Esophagus squamous epithelium (tissue), 5 donors: ENCODE data around the gene ANKRD44. TPM values are rescaled to one million over a fixed set of nuclear protein-coding genes. Genes with fewer than 3 reads are reported as not detected.
A peak's percentile ranks its signal among the peaks of the same experiment; 100 is the strongest.

Experiments
- DNase-seq: peaks from one replicate; lab custom pipeline; 2025; lab: John Stamatoyannopoulos, UW
- H3K27ac ChIP-seq, 4 donors: fragments of 200-600 bp; sonication (generic); one replicate each; pipeline ENCODE4 v1.5.1; 2016 to 2019; ENCODE audit warnings: mild to moderate bottlenecking in 1 of 4
- H3K27me3 ChIP-seq, 4 donors: fragments of 200-600 bp; sonication (generic); 1 replicate in 3 of 4; 2 replicates in 1 of 4; pipeline versions ENCODE4 v1.5.1 to v1.6.0; 2017 to 2021; ENCODE audit warnings: antibody characterized with exemption in 1 of 4
- H3K36me3 ChIP-seq, 3 donors: fragments of 200-600 bp; sonication (generic); one replicate each; pipeline ENCODE4 v1.5.1; 2016 to 2019
- H3K4me1 ChIP-seq, 3 donors: fragments of 200-600 bp; sonication (generic); one replicate each; pipeline ENCODE4 v1.5.1; 2017 to 2019
- H3K4me3 ChIP-seq, 4 donors: fragments of 200-600 bp; sonication (generic); 1 replicate in 3 of 4; 2 replicates in 1 of 4; pipeline ENCODE4 v1.5.1; 2016 to 2019; ENCODE audit warnings: mild to moderate bottlenecking in 2 of 4, moderate library complexity in 1 of 4
- H3K9me3 ChIP-seq, 3 donors: fragments of 200-600 bp; sonication (generic); one replicate each; pipeline ENCODE4 v1.5.1; 2016 to 2019
- POLR2A ChIP-seq, 4 donors: fragments of 450-650 bp; IDR thresholded peaks; one replicate each; pipeline ENCODE4 v1.6.1; 2017; ENCODE audit warnings: antibody characterized with exemption in 4 of 4, mild to moderate bottlenecking in 4 of 4, moderate library complexity in 3 of 4
- WGBS, 2 donors: methylation state at CpG; one replicate each; pipeline ENCODE4 v1.1.5; 2018; 5-methylcytosine and 5-hydroxymethylcytosine counted together
- intact Hi-C: fragments of 100-400 bp; cut with DNase I; formaldehyde crosslinking; loops from one replicate; pipeline ENCODE4 v1.15.0; 2022
- total RNA-seq, 4 donors: library from RNA; depleted of rRNA; stranded (reverse); fragments of >200 nt; gene quantifications; one replicate each; pipeline ENCODE4 v1.1.0, GENCODE V29; 2016
- TF ChIP-seq, protein P1 (sequence below), 6 experiments: fragments of 450-650 bp in 4 of 6; fragments of 200-600 bp in 2 of 6; sonication (generic) in 2 of 6; IDR thresholded peaks; one replicate each; pipeline ENCODE4 v1.5.1; 2016 to 2019; ENCODE audit warnings: antibody characterized with exemption in 6 of 6, mild to moderate bottlenecking in 4 of 6, moderate library complexity in 4 of 6
- donor health status: DM: yes; HTN: yes; CAD: no.

Gene ANKRD44
- total RNA-seq, 4 donors from 2014 or later = 4.5 to 54.0 (median 11.4) TPM

DNA sequence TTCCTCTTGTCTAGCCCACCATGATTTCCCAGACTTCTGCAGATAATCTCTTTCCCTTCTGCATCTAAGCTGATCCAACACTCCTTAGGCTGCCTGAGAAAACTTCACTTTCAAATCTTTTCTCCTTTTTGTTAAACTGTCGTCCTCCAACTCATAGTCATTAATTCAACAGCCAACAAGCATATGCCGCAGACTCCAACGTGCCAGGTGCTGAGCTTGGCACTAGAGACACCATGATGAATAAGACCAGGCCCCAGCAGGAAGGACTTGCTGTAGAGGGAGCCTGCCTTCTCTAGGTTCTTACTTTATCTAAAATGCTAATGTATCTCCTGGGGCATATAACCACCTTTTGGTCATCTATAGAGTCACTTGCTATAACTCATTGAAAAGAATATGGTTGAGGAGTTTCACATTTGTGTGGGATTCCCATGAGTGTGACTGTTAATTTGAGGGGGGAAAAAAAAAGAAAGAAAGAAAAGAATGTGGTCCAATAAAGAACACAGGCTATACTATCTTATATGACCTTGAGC lies 51.0 kb downstream of the ANKRD44 start:
- Histone ChIP-seq H3K27me3 (no peaks in the 10 kb centered on the region), H3K4me3 (no peak overlapping the region), H3K9me3 (no peaks in the 10 kb centered on the region), H3K4me1 (peaks cover 0 to 42% (median 0%) of the 10 kb centered on the region in 3 donors), H3K27ac (no peak overlapping the region), H3K36me3 (no peaks in the 10 kb centered on the region)
- TF ChIP-seq, protein P1, sequence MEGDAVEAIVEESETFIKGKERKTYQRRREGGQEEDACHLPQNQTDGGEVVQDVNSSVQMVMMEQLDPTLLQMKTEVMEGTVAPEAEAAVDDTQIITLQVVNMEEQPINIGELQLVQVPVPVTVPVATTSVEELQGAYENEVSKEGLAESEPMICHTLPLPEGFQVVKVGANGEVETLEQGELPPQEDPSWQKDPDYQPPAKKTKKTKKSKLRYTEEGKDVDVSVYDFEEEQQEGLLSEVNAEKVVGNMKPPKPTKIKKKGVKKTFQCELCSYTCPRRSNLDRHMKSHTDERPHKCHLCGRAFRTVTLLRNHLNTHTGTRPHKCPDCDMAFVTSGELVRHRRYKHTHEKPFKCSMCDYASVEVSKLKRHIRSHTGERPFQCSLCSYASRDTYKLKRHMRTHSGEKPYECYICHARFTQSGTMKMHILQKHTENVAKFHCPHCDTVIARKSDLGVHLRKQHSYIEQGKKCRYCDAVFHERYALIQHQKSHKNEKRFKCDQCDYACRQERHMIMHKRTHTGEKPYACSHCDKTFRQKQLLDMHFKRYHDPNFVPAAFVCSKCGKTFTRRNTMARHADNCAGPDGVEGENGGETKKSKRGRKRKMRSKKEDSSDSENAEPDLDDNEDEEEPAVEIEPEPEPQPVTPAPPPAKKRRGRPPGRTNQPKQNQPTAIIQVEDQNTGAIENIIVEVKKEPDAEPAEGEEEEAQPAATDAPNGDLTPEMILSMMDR (IDR thresholded peaks at IDR 0.05) = no peak
- TF ChIP-seq POLR2A (IDR thresholded peaks at IDR 0.05) = no peak
- WGBS, 2 donors = 73 to 77% methylated on average over 3 of the region's 3 CpGs
- DNase-seq = no peak
- intact Hi-C loops = no loop called here

DNA sequence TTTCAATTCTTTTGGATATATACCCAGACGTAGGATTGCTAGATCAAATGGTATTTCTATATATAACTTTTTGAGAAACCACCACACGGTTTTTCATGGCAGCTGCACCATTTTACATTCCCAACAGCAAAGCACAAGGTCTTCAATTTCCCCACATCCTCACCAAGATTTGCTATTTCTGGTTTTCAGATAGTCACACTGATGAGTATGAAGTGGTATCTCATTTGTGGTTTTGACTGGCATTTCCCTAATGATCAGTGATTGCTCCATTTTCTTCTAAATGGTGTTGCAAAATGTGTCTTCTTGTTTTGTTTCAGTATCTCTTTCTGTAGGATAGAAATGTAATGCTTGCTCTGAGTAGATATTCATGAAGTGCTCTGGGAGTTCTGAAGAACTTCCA lies 52.0 kb downstream of the ANKRD44 start:
- TF ChIP-seq POLR2A (IDR thresholded peaks at IDR 0.05) = no peak
- TF ChIP-seq, protein P1 (IDR thresholded peaks at IDR 0.05) = no peak
- peaks cover 0 to 39% (median 0%) of the 10 kb centered on the region in 3 donors for H3K4me1 ChIP-seq
- no peak overlapping the region for H3K27ac ChIP-seq
- no peak overlapping the region for H3K4me3 ChIP-seq
- no peaks in the 10 kb centered on the region for H3K9me3 ChIP-seq
- intact Hi-C loops = no loop called here
- no peak for DNase-seq
- 46 to 79% methylated on average over 2 of the region's 2 CpGs for WGBS, 2 donors
- H3K27me3 ChIP-seq = no peaks in the 10 kb centered on the region
- no peaks in the 10 kb centered on the region for H3K36me3 ChIP-seq

DNA sequence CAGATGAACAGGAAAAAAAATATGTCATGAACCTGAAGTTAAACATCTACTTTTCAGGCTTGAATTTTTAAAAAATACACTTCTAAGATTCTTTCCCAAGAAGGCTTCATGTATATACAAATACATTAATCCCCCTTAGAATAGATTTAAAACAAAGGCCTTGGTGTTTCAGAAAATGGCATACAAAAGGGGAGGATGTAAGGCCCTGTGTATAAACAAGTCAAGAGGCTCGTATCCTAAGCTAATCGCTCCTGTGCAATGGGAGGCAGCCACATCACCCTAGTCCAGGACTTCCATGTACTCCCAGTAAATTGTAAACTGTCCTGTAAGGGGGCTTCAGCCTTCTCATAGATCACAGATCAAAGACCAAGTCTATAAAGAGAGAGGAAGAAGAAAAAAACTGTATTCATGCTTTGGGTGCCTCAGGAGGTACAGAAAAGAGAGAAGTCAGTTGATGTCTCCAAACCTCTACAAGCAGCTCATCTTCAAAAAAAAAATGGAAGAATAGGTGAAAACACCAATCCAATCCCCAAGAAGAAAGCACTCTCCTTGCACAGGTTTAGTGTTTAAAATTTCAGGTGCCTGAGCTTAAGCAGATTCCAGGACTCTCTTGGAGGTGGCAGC lies 53.9 kb downstream of the ANKRD44 start:
- DNase-seq = no peak
- no peak for TF ChIP-seq POLR2A (IDR thresholded peaks at IDR 0.05)
- TF ChIP-seq, protein P1 (IDR thresholded peaks at IDR 0.05) = no peak
- Histone ChIP-seq H3K36me3 (no peaks in the 10 kb centered on the region), H3K4me1 (peaks cover 0 to 36% (median 0%) of the 10 kb centered on the region in 3 donors), H3K4me3 (no peak overlapping the region), H3K27me3 (no peaks in the 10 kb centered on the region), H3K27ac (peak overlapping the region in 1 of 4 donors; percentile 57), H3K9me3 (no peaks in the 10 kb centered on the region)
- WGBS, 2 donors = 71 to 81% methylated on average over 2 of the region's 2 CpGs
- intact Hi-C loops = no loop called here

DNA sequence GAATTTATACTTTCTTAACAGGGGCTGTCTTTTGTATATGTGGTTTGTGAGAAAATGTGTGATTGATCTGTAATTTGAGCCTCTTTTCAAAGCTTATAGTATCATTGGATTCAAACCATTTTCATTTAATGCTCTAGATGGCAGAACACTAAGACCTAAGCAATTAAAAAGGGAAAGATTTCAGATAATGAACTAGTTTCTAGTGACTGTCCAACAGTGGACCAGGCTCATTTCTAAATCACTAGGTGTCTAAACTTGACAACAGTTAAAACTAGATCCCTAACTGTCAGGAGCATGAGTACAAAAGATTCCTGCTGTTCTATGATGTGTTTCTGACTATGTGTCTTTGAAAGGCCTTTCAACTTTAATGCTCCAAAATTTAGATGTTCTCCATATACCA lies 54.6 kb downstream of the ANKRD44 start:
- DNase-seq = no peak
- Histone ChIP-seq H3K4me3 (peak overlapping the region in 1 of 4 donors; percentile 37), H3K9me3 (no peaks in the 10 kb centered on the region), H3K4me1 (peaks cover 0 to 41% (median 0%) of the 10 kb centered on the region in 3 donors), H3K36me3 (no peaks in the 10 kb centered on the region), H3K27me3 (no peaks in the 10 kb centered on the region), H3K27ac (peak overlapping the region in 3 of 4 donors; percentile 43 to 66 (median 57))
- TF ChIP-seq, protein P1 (IDR thresholded peaks at IDR 0.05) = no peak
- TF ChIP-seq POLR2A (IDR thresholded peaks at IDR 0.05) = no peak
- intact Hi-C loops = no loop called here

DNA sequence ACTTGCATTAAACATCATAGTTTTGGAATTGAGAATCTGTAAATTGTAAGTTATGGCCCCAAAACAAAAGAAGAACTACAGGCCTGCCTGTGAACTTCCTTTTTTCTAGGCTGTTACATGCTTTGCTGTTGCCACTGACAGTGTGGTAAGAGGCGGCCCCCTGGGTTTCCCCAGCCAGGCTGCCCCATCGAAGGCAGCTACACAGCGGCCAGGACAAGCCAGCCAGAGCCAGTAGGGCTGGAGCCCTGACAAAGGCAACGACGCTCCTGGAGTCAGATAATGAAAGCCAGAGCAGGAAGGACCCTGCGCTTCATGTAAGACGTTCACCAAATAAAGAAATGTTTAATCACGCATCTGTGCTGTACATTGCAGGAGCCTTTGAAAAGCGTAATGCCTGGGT lies 55.0 kb downstream of the ANKRD44 start:
- intact Hi-C loops = no loop called here
- H3K27ac ChIP-seq = peak overlapping the region; percentile 24 to 66 (median 50)
- H3K4me3 ChIP-seq = peak overlapping the region in 2 of 4 donors; percentile 12 to 37
- WGBS, 2 donors = 43 to 56% methylated on average over 6 to 9 of the region's 9 CpGs
- H3K36me3 ChIP-seq = no peaks in the 10 kb centered on the region
- H3K9me3 ChIP-seq = no peaks in the 10 kb centered on the region
- TF ChIP-seq, protein P1 (IDR thresholded peaks at IDR 0.05) = no peak
- no peak for TF ChIP-seq POLR2A (IDR thresholded peaks at IDR 0.05)
- peaks cover 0 to 41% (median 0%) of the 10 kb centered on the region in 3 donors for H3K4me1 ChIP-seq
- DNase-seq = peak; percentile 19
- no peaks in the 10 kb centered on the region for H3K27me3 ChIP-seq
